Measurements from ENCODE around the gene CALD1.

Gene CALD1

DNA sequence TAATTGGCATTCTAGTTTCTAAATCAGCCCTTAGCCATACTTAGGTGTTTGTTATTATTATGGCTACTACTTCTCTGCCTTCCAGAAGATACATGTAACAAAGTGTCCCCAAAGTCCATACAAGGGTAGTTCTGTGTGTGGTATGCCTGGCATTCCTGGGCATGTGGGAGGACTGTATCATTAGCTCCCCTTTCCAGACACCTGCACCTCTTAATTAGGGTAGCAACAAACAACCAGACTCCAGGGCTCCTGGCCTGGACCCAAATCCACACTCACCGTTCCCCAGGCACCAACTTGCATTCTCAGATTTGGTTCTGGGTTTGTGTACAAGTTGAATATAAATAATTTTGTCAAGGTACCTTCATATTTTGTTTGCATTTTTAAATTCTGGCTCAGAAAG lies 15.5 kb upstream of the CALD1 start:
- no peak for DNase-seq (ENCODE audit: low spot score)
- TF ChIP-seq CTCF (IDR thresholded peaks at IDR 0.05; ENCODE audit: extremely low read depth, missing control alignments), result no peak

DNA sequence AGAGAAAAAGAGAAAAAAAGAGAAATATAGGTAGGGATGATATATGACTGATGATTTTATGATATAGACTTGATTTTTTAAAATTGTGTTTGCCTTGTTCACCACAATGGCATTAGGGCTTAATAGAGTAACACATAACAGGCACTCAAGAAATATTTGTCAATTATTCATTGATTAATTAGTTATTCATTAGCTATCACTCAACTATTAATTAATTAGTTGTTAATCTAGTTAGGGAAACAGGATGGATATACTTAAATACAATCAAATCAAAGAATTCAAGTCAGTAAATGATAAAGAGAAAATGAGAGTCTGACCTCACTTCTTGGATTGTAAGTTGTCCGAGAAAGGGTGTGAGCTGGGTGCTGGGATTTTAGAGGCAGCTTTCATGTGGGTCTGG lies 15.1 kb upstream of the CALD1 start:
- no peak for DNase-seq (ENCODE audit: low spot score)

GRCh38 chr7:134766779-134767519 lies 12.5 kb upstream of the CALD1 start:
- peak; percentile 67 for DNase-seq (ENCODE audit: low spot score)
- TF ChIP-seq CTCF (IDR thresholded peaks at IDR 0.05; ENCODE audit: extremely low read depth, missing control alignments), result no peak

More for the DNA sequence above, 15.1 kb upstream of the CALD1 start:
- TF ChIP-seq CTCF (IDR thresholded peaks at IDR 0.05; ENCODE audit: extremely low read depth, missing control alignments), result no peak

DNA sequence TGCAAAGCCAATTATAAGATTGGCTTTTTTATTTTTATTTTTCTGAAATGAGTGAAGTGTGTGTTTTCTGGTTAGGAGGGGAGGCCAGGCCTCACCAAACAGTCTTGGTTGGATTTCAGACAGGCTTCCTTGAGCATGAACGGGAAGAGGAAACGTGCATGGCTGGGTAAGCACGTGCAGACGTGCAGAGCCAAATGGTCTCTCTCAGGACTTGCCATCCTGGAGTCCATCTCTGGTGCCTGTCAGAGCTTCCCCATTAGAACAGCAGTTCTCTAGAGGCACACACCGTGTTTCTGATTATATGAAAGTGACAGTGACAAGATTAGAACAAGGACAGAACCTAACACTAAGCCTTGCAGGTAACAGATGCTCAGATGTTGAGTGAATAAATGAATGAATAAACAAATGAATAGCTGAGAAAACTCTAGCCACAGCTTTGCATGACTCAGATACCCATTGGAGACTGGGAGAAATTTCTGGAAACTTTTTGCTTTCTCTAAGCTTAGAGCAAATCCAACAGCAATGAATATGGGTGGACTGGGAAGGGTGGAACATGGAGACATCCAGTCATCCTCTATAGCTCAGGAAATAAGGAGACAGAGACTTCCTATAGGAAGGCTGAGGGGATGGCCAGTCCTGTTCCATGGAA lies 11.8 kb upstream of the CALD1 start:
- no peak for TF ChIP-seq CTCF (IDR thresholded peaks at IDR 0.05; ENCODE audit: extremely low read depth, missing control alignments)
- peak; percentile 10 for DNase-seq (ENCODE audit: low spot score)

- no peak for DNase-seq (ENCODE audit: low spot score)
- no peak for TF ChIP-seq CTCF (IDR thresholded peaks at IDR 0.05; ENCODE audit: extremely low read depth, missing control alignments)
Observed at GRCh38 chr7:134768243-134768642, 11.2 kb upstream of the CALD1 start.

- no peak for DNase-seq (ENCODE audit: low spot score)
Observed at GRCh38 chr7:134770676-134771075, 8.8 kb upstream of the CALD1 start.

More at GRCh38 chr7:134770676-134771075, 8.8 kb upstream of the CALD1 start:
- no peak for TF ChIP-seq CTCF (IDR thresholded peaks at IDR 0.05; ENCODE audit: extremely low read depth, missing control alignments)

All from GM20000 (cell line).